DND-41 (cell line): Measurements from ENCODE around the gene ZHX3.
A peak's percentile ranks its signal among the peaks of the same experiment; 100 is the strongest.

ENCODE experiments used
- ATAC-seq: fragments of 200-7000 bp; cut with Tn5 transposase; 3 replicates; pipeline ENCODE4 v1.9.1; 2021; ENCODE audit warnings: low read depth; ENCODE audit not compliant: insufficient read depth
- DNase-seq: peaks from one replicate; pipeline ENCODE4 v3.0.0-alpha.2; 2020
- H2AFZ ChIP-seq: 2 replicates; pipeline ENCODE4 v1.6.0; 2012; ENCODE audit warnings: low read depth, low read length
- H3K27ac ChIP-seq: 2 replicates; pipeline ENCODE4 v1.5.1; 2012; ENCODE audit warnings: low read length, inconsistent platforms
- H3K27me3 ChIP-seq: fragments of 200-600 bp; sonication (generic); 2 replicates; pipeline ENCODE4 v1.6.0; 2012; ENCODE audit warnings: low read length, mild to moderate bottlenecking, inconsistent platforms; ENCODE audit not compliant: insufficient read depth, poor library complexity
- H3K36me3 ChIP-seq: 2 replicates; pipeline ENCODE4 v1.5.1; 2012; ENCODE audit warnings: low read length, inconsistent platforms; ENCODE audit not compliant: insufficient read depth
- H3K4me1 ChIP-seq: 2 replicates; pipeline ENCODE4 v1.5.1; 2012; ENCODE audit warnings: mild to moderate bottlenecking, low read length; ENCODE audit not compliant: insufficient read depth
- H3K4me2 ChIP-seq: 2 replicates; pipeline ENCODE4 v1.6.0; 2012; ENCODE audit warnings: mild to moderate bottlenecking, moderate library complexity, low read length, inconsistent platforms; ENCODE audit not compliant: insufficient read depth
- H3K4me3 ChIP-seq, 2 experiments: fragments of 200-600 bp in 1 of 2; shearing (Covaris generic) in 1 of 2; 2 replicates each; pipeline ENCODE4 v1.5.1; 2012 to 2016; ENCODE audit warnings: inconsistent platforms in 2 of 2, low read length in 2 of 2, mild to moderate bottlenecking in 2 of 2, low read depth in 1 of 2, moderate library complexity in 1 of 2
- H3K79me2 ChIP-seq: 2 replicates; pipeline ENCODE4 v1.6.0; 2012; ENCODE audit warnings: low read length, inconsistent platforms; ENCODE audit not compliant: insufficient read depth
- H3K9ac ChIP-seq: 2 replicates; pipeline ENCODE4 v1.6.0; 2012; ENCODE audit warnings: low read depth, mild to moderate bottlenecking, inconsistent platforms, low read length, moderate library complexity
- H3K9me3 ChIP-seq: 2 replicates; pipeline ENCODE4 v1.5.1; 2012; ENCODE audit warnings: low read length, moderate library complexity, mild to moderate bottlenecking, inconsistent platforms; ENCODE audit not compliant: insufficient read depth, severe bottlenecking
- H4K20me1 ChIP-seq: 2 replicates; pipeline ENCODE4 v1.6.0; 2012; ENCODE audit warnings: low read length; ENCODE audit not compliant: insufficient read depth
- EZH2 ChIP-seq: IDR thresholded peaks from 3 replicates; pipeline ENCODE4 v1.6.1; 2012; ENCODE audit warnings: borderline replicate concordance, low read depth, mild to moderate bottlenecking, moderate library complexity, low read length, inconsistent platforms; ENCODE audit not compliant: severe bottlenecking
- TF ChIP-seq, protein P1 (sequence below): IDR thresholded peaks from 2 replicates; pipeline ENCODE4 v1.5.1; 2012; ENCODE audit warnings: borderline replicate concordance, low read length, moderate library complexity, mild to moderate bottlenecking; ENCODE audit not compliant: poor library complexity, severe bottlenecking; ENCODE audit errors: extremely low read depth

The ZHX3 gene

GRCh38 chr20:41329435-41330342 lies 12.2 kb upstream of the ZHX3 start:
- no peaks in the 10 kb centered on the region for H3K27me3 ChIP-seq
- no peak overlapping the region for H3K9ac ChIP-seq
- H3K79me2 ChIP-seq, result no peaks in the 10 kb centered on the region
- H2AFZ ChIP-seq, result no peak overlapping the region
- H3K4me1 ChIP-seq, result no peaks in the 10 kb centered on the region
- H3K4me2 ChIP-seq, result no peak overlapping the region
- no peak overlapping the region for H3K27ac ChIP-seq
- DNase-seq, result peak; percentile 55
- no peak overlapping the region for H3K4me3 ChIP-seq
- no peaks in the 10 kb centered on the region for H4K20me1 ChIP-seq
- ATAC-seq, result peak; percentile 94
- TF ChIP-seq, protein P1, sequence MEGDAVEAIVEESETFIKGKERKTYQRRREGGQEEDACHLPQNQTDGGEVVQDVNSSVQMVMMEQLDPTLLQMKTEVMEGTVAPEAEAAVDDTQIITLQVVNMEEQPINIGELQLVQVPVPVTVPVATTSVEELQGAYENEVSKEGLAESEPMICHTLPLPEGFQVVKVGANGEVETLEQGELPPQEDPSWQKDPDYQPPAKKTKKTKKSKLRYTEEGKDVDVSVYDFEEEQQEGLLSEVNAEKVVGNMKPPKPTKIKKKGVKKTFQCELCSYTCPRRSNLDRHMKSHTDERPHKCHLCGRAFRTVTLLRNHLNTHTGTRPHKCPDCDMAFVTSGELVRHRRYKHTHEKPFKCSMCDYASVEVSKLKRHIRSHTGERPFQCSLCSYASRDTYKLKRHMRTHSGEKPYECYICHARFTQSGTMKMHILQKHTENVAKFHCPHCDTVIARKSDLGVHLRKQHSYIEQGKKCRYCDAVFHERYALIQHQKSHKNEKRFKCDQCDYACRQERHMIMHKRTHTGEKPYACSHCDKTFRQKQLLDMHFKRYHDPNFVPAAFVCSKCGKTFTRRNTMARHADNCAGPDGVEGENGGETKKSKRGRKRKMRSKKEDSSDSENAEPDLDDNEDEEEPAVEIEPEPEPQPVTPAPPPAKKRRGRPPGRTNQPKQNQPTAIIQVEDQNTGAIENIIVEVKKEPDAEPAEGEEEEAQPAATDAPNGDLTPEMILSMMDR, result no peak
- TF ChIP-seq EZH2, result no peak
- no peaks in the 10 kb centered on the region for H3K36me3 ChIP-seq
- no peaks in the 10 kb centered on the region for H3K9me3 ChIP-seq

- Histone ChIP-seq H2AFZ (no peak overlapping the region), H3K4me2 (no peak overlapping the region), H3K9me3 (no peaks in the 10 kb centered on the region), H3K4me1 (no peaks in the 10 kb centered on the region), H3K27ac (no peak overlapping the region), H3K27me3 (no peaks in the 10 kb centered on the region), H4K20me1 (no peaks in the 10 kb centered on the region), H3K4me3 (no peak overlapping the region), H3K79me2 (no peaks in the 10 kb centered on the region), H3K9ac (no peak overlapping the region), H3K36me3 (no peaks in the 10 kb centered on the region)
- TF ChIP-seq EZH2, result no peak
- TF ChIP-seq, protein P1, result no peak
- ATAC-seq, result no peak
- DNase-seq, result no peak
Measured at GRCh38 chr20:41327178-41327577, 9.6 kb upstream of the ZHX3 start.

DNA sequence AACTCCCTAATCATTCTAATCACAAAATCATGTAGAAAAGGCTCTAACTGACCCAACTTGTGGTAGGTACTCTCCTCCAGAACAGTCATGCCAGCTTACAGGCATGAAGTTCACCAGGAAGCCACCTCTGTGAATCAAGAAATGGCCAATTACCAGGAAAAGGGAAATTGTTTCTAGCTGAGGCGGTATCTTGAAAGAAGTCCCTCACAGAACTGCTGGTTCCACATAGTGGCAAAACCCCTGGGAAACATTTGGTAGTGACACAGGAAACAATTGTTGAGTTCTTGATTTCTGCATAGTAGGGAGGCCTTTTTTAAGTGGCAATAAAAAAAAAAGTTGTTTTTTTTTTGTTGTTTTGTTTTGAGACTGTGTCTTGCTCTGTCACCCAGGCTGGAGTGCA lies 3.4 kb upstream of the ZHX3 start:
- Histone ChIP-seq H3K79me2 (peaks cover 7% of the 10 kb centered on the region; the same call in 1 of the 2 replicates), H3K27ac (no peak overlapping the region), H3K4me2 (no peak overlapping the region), H4K20me1 (no peaks in the 10 kb centered on the region), H3K9me3 (no peaks in the 10 kb centered on the region), H3K27me3 (no peaks in the 10 kb centered on the region), H2AFZ (0 out of 2 replicates have a peak overlapping the region, but pooled peaks have one; percentile 24), H3K4me1 (peaks cover 21% of the 10 kb centered on the region), H3K4me3 (no peak overlapping the region), H3K36me3 (no peaks in the 10 kb centered on the region), H3K9ac (no peak overlapping the region)
- no peak for DNase-seq
- TF ChIP-seq, protein P1, result no peak
- no peak for TF ChIP-seq EZH2
- no peak for ATAC-seq
